GM23338 (cell line): Measurements from ENCODE around the gene SLC35F1. TPM values are rescaled to one million over a fixed set of nuclear protein-coding genes. Genes with fewer than 3 reads are reported as not detected.

Experiments used
- ATAC-seq: fragments of 200-7000 bp; cut with Tn5 transposase; 3 replicates; pipeline ENCODE4 v1.9.1; 2020
- DNase-seq: peaks from one replicate; pipeline ENCODE4 v3.0.0-alpha.2; 2015; ENCODE audit warnings: low spot score
- H2AFZ ChIP-seq: fragments of 200-600 bp; sonication (generic); 2 replicates; pipeline ENCODE4 v1.8.0; 2016; ENCODE audit warnings: antibody characterized with exemption, mild to moderate bottlenecking, moderate library complexity
- H3F3A ChIP-seq: fragments of 200-600 bp; sonication (generic); replicated peaks from 2 replicates; pipeline ENCODE4 v1.8.0; 2017; ENCODE audit warnings: antibody characterized with exemption, mixed run types, low read depth
- H3K27ac ChIP-seq: fragments of 200-600 bp; sonication (generic); 2 replicates; pipeline ENCODE4 v1.6.1; 2016; ENCODE audit warnings: low read depth
- H3K27me3 ChIP-seq: fragments of 200-600 bp; sonication (generic); 2 replicates; pipeline ENCODE4 v1.8.0; 2016; ENCODE audit warnings: mild to moderate bottlenecking, mixed run types, moderate library complexity; ENCODE audit not compliant: insufficient read depth
- H3K36me3 ChIP-seq: fragments of 200-600 bp; sonication (generic); 2 replicates; pipeline ENCODE4 v1.8.0; 2016; ENCODE audit warnings: mild to moderate bottlenecking; ENCODE audit not compliant: insufficient read depth
- H3K4me1 ChIP-seq: fragments of 200-600 bp; sonication (generic); 2 replicates; pipeline ENCODE4 v1.8.0; 2016; ENCODE audit warnings: mild to moderate bottlenecking, moderate library complexity; ENCODE audit not compliant: insufficient read depth
- H3K4me2 ChIP-seq: fragments of 200-600 bp; sonication (generic); 2 replicates; pipeline ENCODE4 v1.7.1; 2017; ENCODE audit warnings: mixed run types
- H3K4me3 ChIP-seq: fragments of 200-600 bp; sonication (generic); 2 replicates; pipeline ENCODE4 v1.6.1; 2016; ENCODE audit warnings: mixed run types
- H3K79me2 ChIP-seq: fragments of 200-600 bp; sonication (generic); replicated peaks from 2 replicates; pipeline ENCODE4 v1.8.0; 2017; ENCODE audit warnings: mild to moderate bottlenecking; ENCODE audit not compliant: insufficient read depth
- H3K9me2 ChIP-seq: fragments of 200-600 bp; sonication (generic); 2 replicates; pipeline ENCODE4 v1.8.0; 2017; ENCODE audit not compliant: insufficient read depth
- H4K20me1 ChIP-seq: fragments of 200-600 bp; sonication (generic); replicated peaks from 2 replicates; pipeline ENCODE4 v1.8.0; 2017; ENCODE audit warnings: mild to moderate bottlenecking; ENCODE audit not compliant: insufficient read depth
- H3K27ac Mint-ChIP-seq: 2 replicates; pipeline ENCODE4 v1.8.0; 2020; ENCODE audit warnings: inconsistent platforms, mild to moderate bottlenecking, moderate library complexity, mixed read lengths
- H3K27me3 Mint-ChIP-seq: 3 replicates; pipeline ENCODE4 v1.8.0; 2022; ENCODE audit warnings: low read depth, mild to moderate bottlenecking, moderate library complexity, mixed read lengths, inconsistent platforms; ENCODE audit not compliant: insufficient read depth, poor library complexity
- H3K36me3 Mint-ChIP-seq: 3 replicates; pipeline ENCODE4 v1.8.0; 2021; ENCODE audit warnings: low read depth, mild to moderate bottlenecking, inconsistent platforms, moderate library complexity, mixed read lengths
- H3K4me1 Mint-ChIP-seq: 3 replicates; pipeline ENCODE4 v1.8.0; 2020; ENCODE audit warnings: mild to moderate bottlenecking, inconsistent platforms, mixed read lengths
- H3K4me3 Mint-ChIP-seq: 3 replicates; pipeline ENCODE4 v1.8.0; 2021; ENCODE audit warnings: moderate library complexity, mild to moderate bottlenecking, inconsistent platforms, mixed read lengths
- H3K9me3 Mint-ChIP-seq: 3 replicates; pipeline ENCODE4 v1.8.0; 2020; ENCODE audit warnings: moderate library complexity, mild to moderate bottlenecking, inconsistent platforms, mixed read lengths
- CREB1 ChIP-seq: fragments of 250-450 bp; sonication (Bioruptor Pico); IDR thresholded peaks from 2 replicates; pipeline ENCODE4 v1.5.0; 2020; ENCODE audit warnings: low read depth, mild to moderate bottlenecking, moderate library complexity
- EZH2 ChIP-seq: fragments of 200-600 bp; sonication (generic); IDR thresholded peaks from one replicate; pipeline ENCODE4 v1.8.0; 2017; ENCODE audit warnings: antibody characterized with exemption, mild to moderate bottlenecking, low read depth; ENCODE audit not compliant: unreplicated experiment
- EZH2phosphoT487 ChIP-seq: fragments of 200-600 bp; sonication (generic); IDR thresholded peaks from one replicate; pipeline ENCODE4 v1.8.1; 2018; ENCODE audit warnings: antibody characterized with exemption; ENCODE audit not compliant: unreplicated experiment
- JUNB ChIP-seq: IDR thresholded peaks from one replicate; pipeline ENCODE4 v1.6.1; 2016; ENCODE audit warnings: antibody characterized with exemption; ENCODE audit not compliant: unreplicated experiment
- NANOG ChIP-seq: IDR thresholded peaks from 2 replicates; pipeline ENCODE4 v1.6.1; 2016; ENCODE audit warnings: antibody characterized with exemption, borderline replicate concordance
- POLR2AphosphoS5 ChIP-seq: IDR thresholded peaks from 2 replicates; pipeline ENCODE4 v1.6.1; 2016; ENCODE audit warnings: antibody characterized with exemption, low read depth
- STAT1 ChIP-seq: IDR thresholded peaks from one replicate; pipeline ENCODE4 v1.6.1; 2016; ENCODE audit warnings: antibody characterized with exemption; ENCODE audit not compliant: unreplicated experiment
- ZNF114 ChIP-seq: fragments of 250-450 bp; sonication (Bioruptor Pico); IDR thresholded peaks from 2 replicates; pipeline ENCODE4 v1.5.0; 2020; ENCODE audit warnings: mild to moderate bottlenecking, moderate library complexity
- ZNF331 ChIP-seq: fragments of 250-450 bp; sonication (Bioruptor Pico); IDR thresholded peaks from 2 replicates; pipeline ENCODE4 v1.5.0; 2020; ENCODE audit warnings: low read depth, mild to moderate bottlenecking, moderate library complexity
- polyA plus RNA-seq: library from polyadenylated mRNA; unstranded; fragments of >200 nt; fragmentation: Nextera tagmentation; extraction: Ambion mirVana; gene quantifications from 2 replicates; pipeline ENCODE4 v1.2.1, GENCODE V29; 2016
- total RNA-seq: library from RNA; depleted of rRNA; stranded (reverse); fragments of >200 nt; shearing (Covaris generic); gene quantifications from 2 replicates; pipeline ENCODE4 v1.2.3, GENCODE V29; 2014
- TF ChIP-seq, protein P1 (sequence below), 2 experiments: fragments of 200-600 bp in 1 of 2; sonication (generic) in 1 of 2; conservative IDR thresholded peaks; 2 replicates each; pipeline versions ENCODE4 v1.5.1 to v1.6.1; 2016 to 2017; ENCODE audit warnings: antibody characterized with exemption in 2 of 2, low read depth in 2 of 2, mild to moderate bottlenecking in 2 of 2, moderate library complexity in 1 of 2
- TF ChIP-seq, protein P2 (sequence below): IDR thresholded peaks from one replicate; pipeline ENCODE4 v1.6.1; 2018; ENCODE audit warnings: antibody characterized with exemption; ENCODE audit not compliant: unreplicated experiment
- TF ChIP-seq, protein P3 (sequence below): fragments of 250-450 bp; sonication (Bioruptor Pico); IDR thresholded peaks from 2 replicates; pipeline ENCODE4 v1.5.0; 2020; ENCODE audit warnings: mild to moderate bottlenecking, moderate library complexity
- TF ChIP-seq, protein P4 (sequence below): IDR thresholded peaks from 2 replicates; pipeline ENCODE4 v1.6.1; 2016; ENCODE audit warnings: antibody characterized with exemption

The SLC35F1 gene
- total and polyA plus RNA-seq, 2 experiments from 2014 or later, result 3.0 to 10.3 TPM

DNA sequence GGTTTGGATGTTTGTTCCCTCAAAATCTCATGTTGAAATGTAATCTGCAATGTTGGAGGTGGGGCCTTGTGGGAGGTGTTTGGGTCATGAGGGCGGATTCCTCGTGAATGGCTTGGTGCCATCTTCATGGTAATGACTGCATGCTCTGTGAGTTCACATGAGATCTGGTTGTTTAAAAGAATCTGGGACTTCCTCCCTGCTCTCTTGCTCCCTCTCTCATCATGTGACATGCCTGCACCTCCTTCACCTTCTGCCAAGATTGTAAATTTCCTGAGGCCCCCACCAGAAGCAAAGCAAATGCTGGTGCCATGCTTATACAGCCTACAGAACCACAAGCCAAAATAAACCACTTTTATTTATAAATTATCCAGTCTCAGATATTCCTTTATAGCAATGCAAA, 390.8 kb downstream of the SLC35F1 start:
- Histone ChIP-seq H3K36me3 (no peaks in the 10 kb centered on the region), H3K4me1 (no peaks in the 10 kb centered on the region), H3K79me2 (no peaks in the 10 kb centered on the region), H3K27me3 (no peaks in the 10 kb centered on the region), H3K27ac (no peak overlapping the region), H2AFZ (no peak overlapping the region), H3F3A (no peaks in the 10 kb centered on the region), H3K9me2 (0 out of 2 replicates have a peak, but pooled peaks cover 3% of the 10 kb centered on the region), H3K4me3 (no peak overlapping the region), H3K4me2 (no peak overlapping the region), H4K20me1 (no peaks in the 10 kb centered on the region)
- TF ChIP-seq, protein P1, sequence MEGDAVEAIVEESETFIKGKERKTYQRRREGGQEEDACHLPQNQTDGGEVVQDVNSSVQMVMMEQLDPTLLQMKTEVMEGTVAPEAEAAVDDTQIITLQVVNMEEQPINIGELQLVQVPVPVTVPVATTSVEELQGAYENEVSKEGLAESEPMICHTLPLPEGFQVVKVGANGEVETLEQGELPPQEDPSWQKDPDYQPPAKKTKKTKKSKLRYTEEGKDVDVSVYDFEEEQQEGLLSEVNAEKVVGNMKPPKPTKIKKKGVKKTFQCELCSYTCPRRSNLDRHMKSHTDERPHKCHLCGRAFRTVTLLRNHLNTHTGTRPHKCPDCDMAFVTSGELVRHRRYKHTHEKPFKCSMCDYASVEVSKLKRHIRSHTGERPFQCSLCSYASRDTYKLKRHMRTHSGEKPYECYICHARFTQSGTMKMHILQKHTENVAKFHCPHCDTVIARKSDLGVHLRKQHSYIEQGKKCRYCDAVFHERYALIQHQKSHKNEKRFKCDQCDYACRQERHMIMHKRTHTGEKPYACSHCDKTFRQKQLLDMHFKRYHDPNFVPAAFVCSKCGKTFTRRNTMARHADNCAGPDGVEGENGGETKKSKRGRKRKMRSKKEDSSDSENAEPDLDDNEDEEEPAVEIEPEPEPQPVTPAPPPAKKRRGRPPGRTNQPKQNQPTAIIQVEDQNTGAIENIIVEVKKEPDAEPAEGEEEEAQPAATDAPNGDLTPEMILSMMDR (conservative IDR thresholded peaks at IDR 0.05; ENCODE audit: low read depth in 2 of 2), result no peak
- TF ChIP-seq POLR2AphosphoS5, result no peak
- TF ChIP-seq, protein P2, sequence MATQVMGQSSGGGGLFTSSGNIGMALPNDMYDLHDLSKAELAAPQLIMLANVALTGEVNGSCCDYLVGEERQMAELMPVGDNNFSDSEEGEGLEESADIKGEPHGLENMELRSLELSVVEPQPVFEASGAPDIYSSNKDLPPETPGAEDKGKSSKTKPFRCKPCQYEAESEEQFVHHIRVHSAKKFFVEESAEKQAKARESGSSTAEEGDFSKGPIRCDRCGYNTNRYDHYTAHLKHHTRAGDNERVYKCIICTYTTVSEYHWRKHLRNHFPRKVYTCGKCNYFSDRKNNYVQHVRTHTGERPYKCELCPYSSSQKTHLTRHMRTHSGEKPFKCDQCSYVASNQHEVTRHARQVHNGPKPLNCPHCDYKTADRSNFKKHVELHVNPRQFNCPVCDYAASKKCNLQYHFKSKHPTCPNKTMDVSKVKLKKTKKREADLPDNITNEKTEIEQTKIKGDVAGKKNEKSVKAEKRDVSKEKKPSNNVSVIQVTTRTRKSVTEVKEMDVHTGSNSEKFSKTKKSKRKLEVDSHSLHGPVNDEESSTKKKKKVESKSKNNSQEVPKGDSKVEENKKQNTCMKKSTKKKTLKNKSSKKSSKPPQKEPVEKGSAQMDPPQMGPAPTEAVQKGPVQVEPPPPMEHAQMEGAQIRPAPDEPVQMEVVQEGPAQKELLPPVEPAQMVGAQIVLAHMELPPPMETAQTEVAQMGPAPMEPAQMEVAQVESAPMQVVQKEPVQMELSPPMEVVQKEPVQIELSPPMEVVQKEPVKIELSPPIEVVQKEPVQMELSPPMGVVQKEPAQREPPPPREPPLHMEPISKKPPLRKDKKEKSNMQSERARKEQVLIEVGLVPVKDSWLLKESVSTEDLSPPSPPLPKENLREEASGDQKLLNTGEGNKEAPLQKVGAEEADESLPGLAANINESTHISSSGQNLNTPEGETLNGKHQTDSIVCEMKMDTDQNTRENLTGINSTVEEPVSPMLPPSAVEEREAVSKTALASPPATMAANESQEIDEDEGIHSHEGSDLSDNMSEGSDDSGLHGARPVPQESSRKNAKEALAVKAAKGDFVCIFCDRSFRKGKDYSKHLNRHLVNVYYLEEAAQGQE, result no peak
- no peak for TF ChIP-seq CREB1 (CRISPR knock-in tag)
- no peak for TF ChIP-seq JUNB
- no peak for TF ChIP-seq ZNF331 (CRISPR knock-in tag)
- no peak for TF ChIP-seq ZNF114 (CRISPR knock-in tag)
- TF ChIP-seq, protein P3, sequence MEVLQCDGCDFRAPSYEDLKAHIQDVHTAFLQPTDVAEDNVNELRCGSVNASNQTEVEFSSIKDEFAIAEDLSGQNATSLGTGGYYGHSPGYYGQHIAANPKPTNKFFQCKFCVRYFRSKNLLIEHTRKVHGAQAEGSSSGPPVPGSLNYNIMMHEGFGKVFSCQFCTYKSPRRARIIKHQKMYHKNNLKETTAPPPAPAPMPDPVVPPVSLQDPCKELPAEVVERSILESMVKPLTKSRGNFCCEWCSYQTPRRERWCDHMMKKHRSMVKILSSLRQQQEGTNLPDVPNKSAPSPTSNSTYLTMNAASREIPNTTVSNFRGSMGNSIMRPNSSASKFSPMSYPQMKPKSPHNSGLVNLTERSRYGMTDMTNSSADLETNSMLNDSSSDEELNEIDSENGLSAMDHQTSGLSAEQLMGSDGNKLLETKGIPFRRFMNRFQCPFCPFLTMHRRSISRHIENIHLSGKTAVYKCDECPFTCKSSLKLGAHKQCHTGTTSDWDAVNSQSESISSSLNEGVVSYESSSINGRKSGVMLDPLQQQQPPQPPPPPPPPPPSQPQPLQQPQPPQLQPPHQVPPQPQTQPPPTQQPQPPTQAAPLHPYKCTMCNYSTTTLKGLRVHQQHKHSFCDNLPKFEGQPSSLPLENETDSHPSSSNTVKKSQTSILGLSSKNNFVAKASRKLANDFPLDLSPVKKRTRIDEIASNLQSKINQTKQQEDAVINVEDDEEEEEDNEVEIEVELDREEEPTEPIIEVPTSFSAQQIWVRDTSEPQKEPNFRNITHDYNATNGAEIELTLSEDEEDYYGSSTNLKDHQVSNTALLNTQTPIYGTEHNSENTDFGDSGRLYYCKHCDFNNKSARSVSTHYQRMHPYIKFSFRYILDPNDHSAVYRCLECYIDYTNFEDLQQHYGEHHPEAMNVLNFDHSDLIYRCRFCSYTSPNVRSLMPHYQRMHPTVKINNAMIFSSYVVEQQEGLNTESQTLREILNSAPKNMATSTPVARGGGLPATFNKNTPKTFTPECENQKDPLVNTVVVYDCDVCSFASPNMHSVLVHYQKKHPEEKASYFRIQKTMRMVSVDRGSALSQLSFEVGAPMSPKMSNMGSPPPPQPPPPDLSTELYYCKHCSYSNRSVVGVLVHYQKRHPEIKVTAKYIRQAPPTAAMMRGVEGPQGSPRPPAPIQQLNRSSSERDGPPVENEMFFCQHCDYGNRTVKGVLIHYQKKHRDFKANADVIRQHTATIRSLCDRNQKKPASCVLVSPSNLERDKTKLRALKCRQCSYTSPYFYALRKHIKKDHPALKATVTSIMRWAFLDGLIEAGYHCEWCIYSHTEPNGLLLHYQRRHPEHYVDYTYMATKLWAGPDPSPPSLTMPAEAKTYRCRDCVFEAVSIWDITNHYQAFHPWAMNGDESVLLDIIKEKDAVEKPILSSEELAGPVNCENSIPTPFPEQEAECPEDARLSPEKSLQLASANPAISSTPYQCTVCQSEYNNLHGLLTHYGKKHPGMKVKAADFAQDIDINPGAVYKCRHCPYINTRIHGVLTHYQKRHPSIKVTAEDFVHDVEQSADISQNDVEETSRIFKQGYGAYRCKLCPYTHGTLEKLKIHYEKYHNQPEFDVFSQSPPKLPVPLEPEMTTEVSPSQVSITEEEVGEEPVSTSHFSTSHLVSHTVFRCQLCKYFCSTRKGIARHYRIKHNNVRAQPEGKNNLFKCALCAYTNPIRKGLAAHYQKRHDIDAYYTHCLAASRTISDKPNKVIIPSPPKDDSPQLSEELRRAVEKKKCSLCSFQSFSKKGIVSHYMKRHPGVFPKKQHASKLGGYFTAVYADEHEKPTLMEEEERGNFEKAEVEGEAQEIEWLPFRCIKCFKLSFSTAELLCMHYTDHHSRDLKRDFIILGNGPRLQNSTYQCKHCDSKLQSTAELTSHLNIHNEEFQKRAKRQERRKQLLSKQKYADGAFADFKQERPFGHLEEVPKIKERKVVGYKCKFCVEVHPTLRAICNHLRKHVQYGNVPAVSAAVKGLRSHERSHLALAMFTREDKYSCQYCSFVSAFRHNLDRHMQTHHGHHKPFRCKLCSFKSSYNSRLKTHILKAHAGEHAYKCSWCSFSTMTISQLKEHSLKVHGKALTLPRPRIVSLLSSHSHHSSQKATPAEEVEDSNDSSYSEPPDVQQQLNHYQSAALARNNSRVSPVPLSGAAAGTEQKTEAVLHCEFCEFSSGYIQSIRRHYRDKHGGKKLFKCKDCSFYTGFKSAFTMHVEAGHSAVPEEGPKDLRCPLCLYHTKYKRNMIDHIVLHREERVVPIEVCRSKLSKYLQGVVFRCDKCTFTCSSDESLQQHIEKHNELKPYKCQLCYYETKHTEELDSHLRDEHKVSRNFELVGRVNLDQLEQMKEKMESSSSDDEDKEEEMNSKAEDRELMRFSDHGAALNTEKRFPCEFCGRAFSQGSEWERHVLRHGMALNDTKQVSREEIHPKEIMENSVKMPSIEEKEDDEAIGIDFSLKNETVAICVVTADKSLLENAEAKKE (CRISPR knock-in tag), result no peak
- TF ChIP-seq, protein P4, sequence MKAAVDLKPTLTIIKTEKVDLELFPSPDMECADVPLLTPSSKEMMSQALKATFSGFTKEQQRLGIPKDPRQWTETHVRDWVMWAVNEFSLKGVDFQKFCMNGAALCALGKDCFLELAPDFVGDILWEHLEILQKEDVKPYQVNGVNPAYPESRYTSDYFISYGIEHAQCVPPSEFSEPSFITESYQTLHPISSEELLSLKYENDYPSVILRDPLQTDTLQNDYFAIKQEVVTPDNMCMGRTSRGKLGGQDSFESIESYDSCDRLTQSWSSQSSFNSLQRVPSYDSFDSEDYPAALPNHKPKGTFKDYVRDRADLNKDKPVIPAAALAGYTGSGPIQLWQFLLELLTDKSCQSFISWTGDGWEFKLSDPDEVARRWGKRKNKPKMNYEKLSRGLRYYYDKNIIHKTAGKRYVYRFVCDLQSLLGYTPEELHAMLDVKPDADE, result no peak
- no peak for TF ChIP-seq STAT1
- no peak for TF ChIP-seq EZH2phosphoT487
- no peak for TF ChIP-seq NANOG
- no peak for TF ChIP-seq EZH2
- no peak overlapping the region for H3K27ac Mint-ChIP-seq
- H3K36me3 Mint-ChIP-seq, result no peaks in the 10 kb centered on the region
- ATAC-seq (no peak), DNase-seq (peak; percentile 4)
- H3K9me3 Mint-ChIP-seq, result no peaks in the 10 kb centered on the region
- H3K4me1 Mint-ChIP-seq, result peaks cover 10% of the 10 kb centered on the region; the same call in 2 of the 3 replicates
- H3K4me3 Mint-ChIP-seq, result no peak overlapping the region
- no peaks in the 10 kb centered on the region for H3K27me3 Mint-ChIP-seq
